Astrocyte (in vitro differentiated cells and primary cell): ENCODE measurements around the gene CASK. TPM values are rescaled to one million over a fixed set of nuclear protein-coding genes. Genes with fewer than 3 reads are reported as not detected.

Experiments
- DNase-seq: peaks from one replicate; pipeline ENCODE4 v3.0.0-alpha.2; 2010; ENCODE audit warnings: low read depth
- FAIRE-seq: peaks from 2 replicates; lab custom pipeline; 2011; peaks lifted over from hg19 to GRCh38; lab: Jason Lieb, UNC
- H2AFZ ChIP-seq: 2 replicates; pipeline ENCODE4 v1.6.0; 2012; ENCODE audit warnings: low read depth, low read length, inconsistent platforms
- H3K27ac ChIP-seq: 2 replicates; pipeline ENCODE4 v1.5.1; 2011; ENCODE audit warnings: low read depth, low read length, inconsistent platforms
- H3K27me3 ChIP-seq: 2 replicates; pipeline ENCODE4 v1.6.0; 2011; ENCODE audit warnings: low read length, inconsistent platforms; ENCODE audit not compliant: insufficient read depth
- H3K36me3 ChIP-seq: 2 replicates; pipeline ENCODE4 v1.5.1; 2011; ENCODE audit warnings: low read length, inconsistent platforms; ENCODE audit not compliant: insufficient read depth
- H3K4me1 ChIP-seq: 2 replicates; pipeline ENCODE4 v1.5.1; 2011; ENCODE audit warnings: low read length, inconsistent platforms; ENCODE audit not compliant: insufficient read depth
- H3K4me2 ChIP-seq: 2 replicates; pipeline ENCODE4 v1.6.0; 2012; ENCODE audit warnings: low read length, inconsistent platforms
- H3K4me3 ChIP-seq: 2 replicates; pipeline ENCODE4 v1.5.1; 2011; ENCODE audit warnings: low read depth, mild to moderate bottlenecking, low read length, inconsistent platforms; ENCODE audit not compliant: insufficient read depth
- H3K79me2 ChIP-seq: 2 replicates; pipeline ENCODE4 v1.6.0; 2012; ENCODE audit warnings: mild to moderate bottlenecking, low read length, inconsistent platforms; ENCODE audit not compliant: insufficient read depth
- H3K9ac ChIP-seq: 2 replicates; pipeline ENCODE4 v1.6.0; 2012; ENCODE audit warnings: mild to moderate bottlenecking, low read length, inconsistent platforms
- H3K9me3 ChIP-seq: 2 replicates; pipeline ENCODE4 v1.5.1; 2012; ENCODE audit warnings: low read depth, mild to moderate bottlenecking, low read length, inconsistent platforms; ENCODE audit not compliant: insufficient read depth
- H4K20me1 ChIP-seq: 2 replicates; pipeline ENCODE4 v1.6.0; 2012; ENCODE audit warnings: low read length, inconsistent platforms; ENCODE audit not compliant: insufficient read depth
- H3K27ac Mint-ChIP-seq: one replicate; pipeline ENCODE4 v1.8.0; 2021; ENCODE audit warnings: mild to moderate bottlenecking, mixed read lengths; ENCODE audit not compliant: unreplicated experiment
- H3K27me3 Mint-ChIP-seq: one replicate; pipeline ENCODE4 v1.8.0; 2021; ENCODE audit warnings: low read depth, mixed read lengths; ENCODE audit not compliant: unreplicated experiment
- H3K36me3 Mint-ChIP-seq: one replicate; pipeline ENCODE4 v1.8.0; 2021; ENCODE audit warnings: low read depth, mixed read lengths; ENCODE audit not compliant: unreplicated experiment
- H3K4me1 Mint-ChIP-seq: one replicate; pipeline ENCODE4 v1.8.0; 2021; ENCODE audit warnings: low read depth, mixed read lengths; ENCODE audit not compliant: unreplicated experiment
- H3K4me3 Mint-ChIP-seq: one replicate; pipeline ENCODE4 v1.8.0; 2021; ENCODE audit warnings: mild to moderate bottlenecking, moderate library complexity, mixed read lengths; ENCODE audit not compliant: unreplicated experiment
- H3K9me3 Mint-ChIP-seq: one replicate; pipeline ENCODE4 v1.8.0; 2021; ENCODE audit warnings: mild to moderate bottlenecking, mixed read lengths; ENCODE audit not compliant: unreplicated experiment
- EZH2 ChIP-seq: IDR thresholded peaks from 2 replicates; pipeline ENCODE4 v1.6.1; 2012; ENCODE audit warnings: mild to moderate bottlenecking, low read length, inconsistent platforms; ENCODE audit not compliant: insufficient read depth
- total RNA-seq: library from RNA; stranded (reverse); gene quantifications from 2 replicates; pipeline ENCODE4 v1.2.1, GENCODE V29; 2021
- TF ChIP-seq, protein P1 (sequence below): IDR thresholded peaks from 2 replicates; pipeline ENCODE4 v1.5.1; 2011; ENCODE audit warnings: low read depth, mild to moderate bottlenecking, inconsistent platforms, low read length, moderate library complexity; ENCODE audit not compliant: insufficient read depth

The CASK gene
- total RNA-seq, 1 donor from 2014 or later = 99.3 TPM

GRCh38 chrX:41906515-41907187 is 16.7 kb downstream of the CASK start:
- Mint-ChIP-seq H3K4me3 (no peak overlapping the region), H3K36me3 (no peaks in the 10 kb centered on the region), H3K9me3 (no peaks in the 10 kb centered on the region), H3K27me3 (no peaks in the 10 kb centered on the region), H3K27ac (peak overlapping the region; percentile 18), H3K4me1 (peaks cover 9% of the 10 kb centered on the region)
- peaks cover 55% of the 10 kb centered on the region for H3K79me2 ChIP-seq
- no peak overlapping the region for H3K4me3 ChIP-seq
- H3K36me3 ChIP-seq = no peaks in the 10 kb centered on the region
- DNase-seq (peak; percentile 56), FAIRE-seq (no peak)
- H3K27me3 ChIP-seq = no peaks in the 10 kb centered on the region
- H3K27ac ChIP-seq = no peak overlapping the region
- no peaks in the 10 kb centered on the region for H3K9me3 ChIP-seq
- H4K20me1 ChIP-seq = peaks cover 26% of the 10 kb centered on the region
- peaks cover 9% of the 10 kb centered on the region for H3K4me1 ChIP-seq
- no peak for TF ChIP-seq EZH2
- TF ChIP-seq, protein P1, sequence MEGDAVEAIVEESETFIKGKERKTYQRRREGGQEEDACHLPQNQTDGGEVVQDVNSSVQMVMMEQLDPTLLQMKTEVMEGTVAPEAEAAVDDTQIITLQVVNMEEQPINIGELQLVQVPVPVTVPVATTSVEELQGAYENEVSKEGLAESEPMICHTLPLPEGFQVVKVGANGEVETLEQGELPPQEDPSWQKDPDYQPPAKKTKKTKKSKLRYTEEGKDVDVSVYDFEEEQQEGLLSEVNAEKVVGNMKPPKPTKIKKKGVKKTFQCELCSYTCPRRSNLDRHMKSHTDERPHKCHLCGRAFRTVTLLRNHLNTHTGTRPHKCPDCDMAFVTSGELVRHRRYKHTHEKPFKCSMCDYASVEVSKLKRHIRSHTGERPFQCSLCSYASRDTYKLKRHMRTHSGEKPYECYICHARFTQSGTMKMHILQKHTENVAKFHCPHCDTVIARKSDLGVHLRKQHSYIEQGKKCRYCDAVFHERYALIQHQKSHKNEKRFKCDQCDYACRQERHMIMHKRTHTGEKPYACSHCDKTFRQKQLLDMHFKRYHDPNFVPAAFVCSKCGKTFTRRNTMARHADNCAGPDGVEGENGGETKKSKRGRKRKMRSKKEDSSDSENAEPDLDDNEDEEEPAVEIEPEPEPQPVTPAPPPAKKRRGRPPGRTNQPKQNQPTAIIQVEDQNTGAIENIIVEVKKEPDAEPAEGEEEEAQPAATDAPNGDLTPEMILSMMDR = no peak
- H3K4me2 ChIP-seq = peak overlapping the region; percentile 19
- no peak overlapping the region for H2AFZ ChIP-seq
- no peak overlapping the region for H3K9ac ChIP-seq

DNA sequence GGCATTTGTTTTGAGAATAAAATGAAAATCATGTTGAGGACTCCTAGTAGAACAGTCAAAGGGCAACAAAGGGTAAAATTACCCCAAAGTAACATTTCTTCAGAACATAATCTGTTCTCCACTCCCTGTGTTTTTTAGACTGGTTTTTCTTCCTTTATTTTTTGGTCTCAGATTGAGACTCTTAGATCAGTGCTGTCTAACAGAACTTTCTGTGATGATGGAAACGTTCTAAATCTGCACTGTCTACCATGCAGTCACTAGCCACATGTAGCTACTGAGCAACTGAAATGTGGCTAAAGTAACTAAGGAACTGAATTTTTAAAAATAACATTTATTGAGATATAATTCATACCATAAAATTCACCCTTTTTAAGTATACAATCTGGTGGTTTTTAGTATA is 19.8 kb downstream of the CASK start:
- Mint-ChIP-seq H3K4me1 (peaks cover 9% of the 10 kb centered on the region), H3K9me3 (peaks cover 4% of the 10 kb centered on the region), H3K36me3 (peaks cover 6% of the 10 kb centered on the region), H3K4me3 (no peak overlapping the region), H3K27me3 (no peaks in the 10 kb centered on the region), H3K27ac (no peak overlapping the region)
- H3K9ac ChIP-seq = no peak overlapping the region
- H3K27me3 ChIP-seq = no peaks in the 10 kb centered on the region
- no peak overlapping the region for H3K27ac ChIP-seq
- no peak for FAIRE-seq
- H3K79me2 ChIP-seq = peaks cover 47% of the 10 kb centered on the region
- H3K4me3 ChIP-seq = no peak overlapping the region
- no peak for TF ChIP-seq EZH2
- TF ChIP-seq, protein P1 = no peak
- no peak overlapping the region for H2AFZ ChIP-seq
- H4K20me1 ChIP-seq = peaks cover 19% of the 10 kb centered on the region
- DNase-seq = no peak
- H3K4me2 ChIP-seq = no peak overlapping the region
- no peaks in the 10 kb centered on the region for H3K9me3 ChIP-seq
- peaks cover 9% of the 10 kb centered on the region for H3K4me1 ChIP-seq
- H3K36me3 ChIP-seq = no peaks in the 10 kb centered on the region

DNA sequence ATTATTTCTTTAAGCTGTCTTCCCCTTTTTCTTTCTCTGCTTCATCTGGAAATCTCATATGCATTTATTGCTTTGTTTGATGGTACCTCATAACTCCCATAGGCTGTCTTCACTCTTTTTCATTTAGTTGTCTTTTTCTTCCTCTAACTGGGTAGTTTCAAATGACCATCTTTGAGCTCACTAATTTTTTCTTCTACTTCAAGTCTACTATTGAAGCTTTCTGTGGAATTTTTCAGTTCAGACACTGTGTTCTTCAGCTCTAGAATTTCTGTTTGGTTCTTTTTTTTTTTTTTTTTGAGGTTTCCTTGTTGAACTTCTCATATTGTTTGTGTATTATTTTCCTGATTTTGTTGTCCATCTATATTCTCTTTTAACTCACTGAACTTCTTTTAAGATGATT is 23.0 kb downstream of the CASK start:
- FAIRE-seq (peak; percentile 79), DNase-seq (no peak)
- no peak overlapping the region for H3K4me3 Mint-ChIP-seq
- peaks cover 4% of the 10 kb centered on the region for H3K9me3 Mint-ChIP-seq
- Histone ChIP-seq H3K4me3 (no peak overlapping the region), H3K9me3 (no peaks in the 10 kb centered on the region), H3K9ac (no peak overlapping the region), H3K27ac (no peak overlapping the region), H3K4me2 (no peak overlapping the region), H3K79me2 (peaks cover 33% of the 10 kb centered on the region), H3K4me1 (no peaks in the 10 kb centered on the region), H3K36me3 (no peaks in the 10 kb centered on the region), H4K20me1 (peaks cover 5% of the 10 kb centered on the region), H3K27me3 (no peaks in the 10 kb centered on the region), H2AFZ (no peak overlapping the region)
- H3K36me3 Mint-ChIP-seq = peaks cover 9% of the 10 kb centered on the region
- no peaks in the 10 kb centered on the region for H3K27me3 Mint-ChIP-seq
- H3K27ac Mint-ChIP-seq = no peak overlapping the region
- peaks cover 5% of the 10 kb centered on the region for H3K4me1 Mint-ChIP-seq
- TF ChIP-seq EZH2 = no peak
- TF ChIP-seq, protein P1 = no peak
